ENCODE measurements around the gene REC8.

REC8 gene

DNA sequence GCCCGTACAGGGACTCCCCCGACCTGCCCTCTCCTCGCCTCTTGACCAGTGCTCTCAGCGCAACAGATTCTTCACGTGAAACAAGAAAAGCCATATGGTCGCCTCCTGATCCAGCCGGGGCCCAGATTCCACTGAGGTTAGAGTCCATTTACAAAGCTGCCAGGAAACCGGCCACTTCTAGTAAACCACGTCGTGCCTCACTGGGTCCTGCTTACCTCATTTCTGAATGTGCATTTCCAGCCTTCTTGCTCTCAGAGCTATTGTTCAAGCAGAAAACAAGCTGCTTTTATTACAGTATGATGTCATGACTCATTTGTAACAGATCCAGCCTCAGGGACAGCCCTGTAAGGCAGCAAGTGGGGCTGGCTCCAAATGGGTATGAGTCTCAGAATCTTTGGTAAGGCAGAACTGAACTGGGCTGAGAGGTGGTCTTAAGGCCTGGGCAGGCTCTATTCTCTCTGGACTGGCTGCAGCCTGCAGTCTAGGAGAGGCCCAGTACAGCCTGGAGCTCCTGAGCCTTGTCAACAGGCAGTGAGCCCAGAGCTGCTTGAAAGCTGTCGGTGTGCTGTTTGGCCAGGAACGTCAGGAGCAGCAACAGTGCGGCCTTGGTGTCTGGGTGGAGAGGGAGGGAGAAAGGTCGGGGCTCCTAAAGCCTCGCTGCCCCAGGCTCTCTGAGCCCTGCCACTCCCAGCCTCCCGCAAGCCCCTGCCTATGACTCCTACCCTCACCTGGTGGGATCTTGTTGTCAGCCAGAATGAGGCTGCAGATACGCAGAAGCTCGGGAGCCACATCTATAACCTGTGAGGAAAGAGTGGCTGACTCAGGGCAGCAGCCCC is 8.3 kb downstream of the REC8 start:
- H3K27ac ChIP-seq, result no peak overlapping the region
- H3K27me3 ChIP-seq, result no peaks in the 10 kb centered on the region
- H3K9me3 ChIP-seq, result no peaks in the 10 kb centered on the region
- H3K4me3 ChIP-seq (ENCODE audit: low read depth in 1 of 2, low read length in 1 of 2), result no peak overlapping the region
- TF ChIP-seq, protein P1, sequence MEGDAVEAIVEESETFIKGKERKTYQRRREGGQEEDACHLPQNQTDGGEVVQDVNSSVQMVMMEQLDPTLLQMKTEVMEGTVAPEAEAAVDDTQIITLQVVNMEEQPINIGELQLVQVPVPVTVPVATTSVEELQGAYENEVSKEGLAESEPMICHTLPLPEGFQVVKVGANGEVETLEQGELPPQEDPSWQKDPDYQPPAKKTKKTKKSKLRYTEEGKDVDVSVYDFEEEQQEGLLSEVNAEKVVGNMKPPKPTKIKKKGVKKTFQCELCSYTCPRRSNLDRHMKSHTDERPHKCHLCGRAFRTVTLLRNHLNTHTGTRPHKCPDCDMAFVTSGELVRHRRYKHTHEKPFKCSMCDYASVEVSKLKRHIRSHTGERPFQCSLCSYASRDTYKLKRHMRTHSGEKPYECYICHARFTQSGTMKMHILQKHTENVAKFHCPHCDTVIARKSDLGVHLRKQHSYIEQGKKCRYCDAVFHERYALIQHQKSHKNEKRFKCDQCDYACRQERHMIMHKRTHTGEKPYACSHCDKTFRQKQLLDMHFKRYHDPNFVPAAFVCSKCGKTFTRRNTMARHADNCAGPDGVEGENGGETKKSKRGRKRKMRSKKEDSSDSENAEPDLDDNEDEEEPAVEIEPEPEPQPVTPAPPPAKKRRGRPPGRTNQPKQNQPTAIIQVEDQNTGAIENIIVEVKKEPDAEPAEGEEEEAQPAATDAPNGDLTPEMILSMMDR (IDR thresholded peaks at IDR 0.05), result no peak
- H3K36me3 ChIP-seq, result peaks cover 100% of the 10 kb centered on the region
- peaks cover 4% of the 10 kb centered on the region in 2 experiments for H3K4me1 ChIP-seq (ENCODE audit: control insufficient read depth in 1 of 2, insufficient read depth in 1 of 2, low read depth in 1 of 2, low read length in 1 of 2)

- H3K9me3 ChIP-seq, result no peaks in the 10 kb centered on the region
- no peaks in the 10 kb centered on the region for H3K4me1 ChIP-seq (ENCODE audit: control insufficient read depth in 1 of 2, insufficient read depth in 1 of 2, low read depth in 1 of 2, low read length in 1 of 2)
- H3K36me3 ChIP-seq, result peaks cover 96% of the 10 kb centered on the region
- no peaks in the 10 kb centered on the region for H3K27me3 ChIP-seq
- TF ChIP-seq, protein P1 (IDR thresholded peaks at IDR 0.05), result no peak
- H3K27ac ChIP-seq, result no peak overlapping the region
- no peak overlapping the region for H3K4me3 ChIP-seq (ENCODE audit: low read depth in 1 of 2, low read length in 1 of 2)
Observed at GRCh38 chr14:24181371-24182077, 9.6 kb downstream of the REC8 start.

- Histone ChIP-seq H3K27ac (no peak overlapping the region), H3K27me3 (no peaks in the 10 kb centered on the region), H3K4me3 (ENCODE audit: low read depth in 1 of 2, low read length in 1 of 2) (no peak overlapping the region), H3K36me3 (peaks cover 89% of the 10 kb centered on the region), H3K9me3 (no peaks in the 10 kb centered on the region), H3K4me1 (ENCODE audit: control insufficient read depth in 1 of 2, insufficient read depth in 1 of 2, low read depth in 1 of 2, low read length in 1 of 2) (no peaks in the 10 kb centered on the region)
- TF ChIP-seq, protein P1 (IDR thresholded peaks at IDR 0.05), result no peak
Observed at GRCh38 chr14:24182110-24182882, 10.4 kb downstream of the REC8 start.

DNA sequence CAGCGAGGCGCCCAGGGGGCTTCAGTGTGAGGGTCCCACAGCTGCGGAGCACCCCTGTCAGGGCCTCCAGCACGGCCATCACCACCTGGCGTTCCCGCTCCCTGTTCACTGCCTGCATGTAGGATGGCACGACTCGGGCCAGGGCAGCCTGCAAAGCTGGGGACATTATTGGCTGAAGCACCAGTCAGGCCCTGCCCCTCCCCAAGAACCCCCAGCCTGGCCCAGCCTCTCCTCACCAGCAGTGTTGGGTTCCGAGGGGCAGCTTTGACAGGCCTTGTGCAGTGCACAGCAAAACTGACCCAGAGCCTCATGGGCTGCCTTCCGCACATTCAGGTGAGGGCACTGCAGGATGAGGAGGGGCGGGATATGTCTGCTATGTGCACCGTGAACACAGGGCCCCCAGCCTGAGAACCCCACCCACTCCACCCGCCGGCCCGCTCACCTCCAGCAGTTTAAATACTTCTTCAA is 11.2 kb downstream of the REC8 start:
- Histone ChIP-seq H3K27ac (no peak overlapping the region), H3K27me3 (no peaks in the 10 kb centered on the region), H3K4me1 (ENCODE audit: control insufficient read depth in 1 of 2, insufficient read depth in 1 of 2, low read depth in 1 of 2, low read length in 1 of 2) (peaks cover 2 to 4% of the 10 kb centered on the region in 2 experiments), H3K9me3 (no peaks in the 10 kb centered on the region), H3K36me3 (peaks cover 81% of the 10 kb centered on the region), H3K4me3 (ENCODE audit: low read depth in 1 of 2, low read length in 1 of 2) (no peak overlapping the region)
- TF ChIP-seq, protein P1 (IDR thresholded peaks at IDR 0.05), result no peak
